DND-41 (cell line): ENCODE data around the gene TMEM259.

Source experiments
- CTCF ChIP-seq: IDR thresholded peaks from 2 replicates; pipeline ENCODE4 v1.5.1; 2012; ENCODE audit warnings: borderline replicate concordance, low read length, moderate library complexity, mild to moderate bottlenecking; ENCODE audit not compliant: poor library complexity, severe bottlenecking; ENCODE audit errors: extremely low read depth
- EZH2 ChIP-seq: IDR thresholded peaks from 3 replicates; pipeline ENCODE4 v1.6.1; 2012; ENCODE audit warnings: borderline replicate concordance, low read depth, mild to moderate bottlenecking, moderate library complexity, low read length, inconsistent platforms; ENCODE audit not compliant: severe bottlenecking

DNA sequence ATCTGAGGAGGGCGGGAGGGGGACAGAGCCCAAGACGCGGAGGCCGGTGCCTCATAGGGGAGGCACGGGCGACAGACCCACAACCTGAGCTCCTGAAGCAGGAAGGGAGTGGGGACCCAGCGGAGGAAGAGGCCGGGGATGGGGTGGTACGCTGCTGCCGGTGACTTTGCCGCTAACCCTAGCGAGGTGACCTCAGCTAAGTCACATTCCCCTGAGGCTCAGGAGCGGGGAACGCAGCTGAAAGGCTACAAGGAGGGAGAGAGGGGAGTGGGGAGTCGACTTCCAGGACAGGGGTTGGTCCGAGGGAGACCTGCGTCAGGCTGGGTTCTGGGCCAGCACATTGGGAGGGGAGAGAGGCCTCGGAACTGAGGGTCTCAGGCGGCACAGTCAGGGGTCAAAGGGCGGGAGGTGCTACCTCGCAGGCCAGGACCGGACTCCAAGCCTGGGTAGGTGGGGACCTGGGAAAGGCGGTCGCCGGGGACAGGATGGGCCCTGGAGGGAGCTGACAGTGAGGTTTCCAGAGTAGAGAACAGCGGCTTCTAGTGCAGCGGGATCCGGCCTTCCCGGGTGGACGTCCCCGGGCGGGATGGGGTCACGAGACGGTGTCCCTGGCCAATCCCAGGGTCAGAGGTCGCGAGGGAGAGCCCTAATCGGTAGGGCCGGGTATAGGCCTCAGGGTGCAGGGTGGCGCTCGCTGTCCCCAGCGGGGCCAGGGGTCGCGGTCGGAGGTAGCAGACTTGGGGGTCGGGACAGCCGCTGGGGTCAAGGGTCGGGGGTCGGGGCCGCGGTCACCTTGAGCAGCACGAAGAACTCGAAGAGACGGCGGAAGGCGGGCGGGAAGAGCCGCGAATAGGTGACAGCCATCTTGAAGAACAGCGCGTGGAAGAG is 699 bp downstream of the TMEM259 start:
- TF ChIP-seq CTCF (no peak), EZH2 (no peak)
